Sigmoid colon (tissue), 7 donors: ENCODE measurements around the gene CDH22. TPM values are rescaled to one million over a fixed set of nuclear protein-coding genes. Genes with fewer than 3 reads are reported as not detected.

ENCODE experiments used
- DNase-seq: peaks from one replicate; pipeline ENCODE4 v3.0.0-alpha.2; 2019
- H3K27ac ChIP-seq, 4 donors: fragments of 200-600 bp; sonication (generic); one replicate each; pipeline ENCODE4 v1.5.1; 2016 to 2019; ENCODE audit warnings: mild to moderate bottlenecking in 1 of 4
- H3K27me3 ChIP-seq, 3 donors: fragments of 200-600 bp; sonication (generic); one replicate each; pipeline ENCODE4 v1.5.1; 2019; ENCODE audit warnings: mild to moderate bottlenecking in 1 of 3
- H3K36me3 ChIP-seq, 4 donors: fragments of 200-600 bp; sonication (generic); one replicate each; pipeline ENCODE4 v1.5.1; 2016 to 2019
- H3K4me1 ChIP-seq, 4 donors: fragments of 200-600 bp; sonication (generic); one replicate each; pipeline ENCODE4 v1.5.1; 2017 to 2019
- H3K4me3 ChIP-seq, 4 donors: fragments of 200-600 bp; sonication (generic); one replicate each; pipeline ENCODE4 v1.5.1; 2017 to 2019; ENCODE audit warnings: mild to moderate bottlenecking in 2 of 4, moderate library complexity in 1 of 4
- H3K9me3 ChIP-seq, 4 donors: fragments of 200-600 bp in 3 of 4; sonication (generic) in 3 of 4; one replicate each; pipeline versions ENCODE4 v1.5.1 to v1.6.1; 2013 to 2019
- CTCF ChIP-seq, 4 experiments: fragments of 450-650 bp in 3 of 4; fragments of 200-600 bp in 1 of 4; IDR thresholded peaks; one replicate each; pipeline ENCODE4 v1.5.1; 2016 to 2019; ENCODE audit warnings: antibody characterized with exemption in 4 of 4, mild to moderate bottlenecking in 3 of 4, moderate library complexity in 2 of 4
- EP300 ChIP-seq, 4 donors: sonication (generic); formaldehyde crosslinking; IDR thresholded peaks; one replicate each; pipeline ENCODE4 v1.6.1; 2017; ENCODE audit warnings: antibody characterized with exemption in 4 of 4
- POLR2A ChIP-seq, 2 donors: fragments of 450-650 bp; IDR thresholded peaks; one replicate each; pipeline ENCODE4 v1.6.1; 2016; ENCODE audit warnings: antibody characterized with exemption in 2 of 2, mild to moderate bottlenecking in 2 of 2, moderate library complexity in 2 of 2
- POLR2AphosphoS5 ChIP-seq, 4 donors: sonication (generic); formaldehyde crosslinking; IDR thresholded peaks; one replicate each; pipeline ENCODE4 v1.6.1; 2017; ENCODE audit warnings: antibody characterized with exemption in 4 of 4
- WGBS, 2 donors: extraction: QIAGEN DNeasy Blood & Tissue Kit; methylation state at CpG; one replicate each; pipeline ENCODE4 v1.1.7; 2013; 5-methylcytosine and 5-hydroxymethylcytosine counted together
- intact Hi-C: fragments of 100-400 bp; cut with DNase I; formaldehyde crosslinking; loops from one replicate; pipeline ENCODE4 v1.15.1; 2023
- polyA plus RNA-seq, 3 donors: library from polyadenylated mRNA; stranded (reverse); fragments of 200-250 nt; gene quantifications; one replicate each; pipeline ENCODE4 v1.2.3, GENCODE V29; 2013
- total RNA-seq, 4 donors: library from RNA; depleted of rRNA; stranded (reverse); fragments of >200 nt; gene quantifications; one replicate each; pipeline ENCODE4 v1.1.0, GENCODE V29; 2016
- donor health status: healthy with polysubstance abuse.
- donor health status: Bipolar disorder and iron deficiency.
- donor health status: healthy.

CDH22 gene
- total and polyA plus RNA-seq, 7 donors: 0.06 to 0.55 (median 0.41) TPM; not detected in 4

- intact Hi-C loops: no loop called here
- H3K4me3 ChIP-seq: no peak overlapping the region
- peaks cover 0 to under 1% (median 0%) of the 10 kb centered on the region in 4 donors for H3K9me3 ChIP-seq
- H3K27me3 ChIP-seq: peaks cover 21 to 78% (median 41%) of the 10 kb centered on the region in 3 donors
- H3K27ac ChIP-seq: no peak overlapping the region
- H3K4me1 ChIP-seq: no peaks in the 10 kb centered on the region
- WGBS, 2 donors: 52 to 66% methylated on average over 5 of the region's 5 CpGs
- TF ChIP-seq POLR2A (IDR thresholded peaks at IDR 0.05) (no peak), EP300 (IDR thresholded peaks at IDR 0.05) (no peak), CTCF (IDR thresholded peaks at IDR 0.05) (no peak), POLR2AphosphoS5 (IDR thresholded peaks at IDR 0.05) (no peak)
- H3K36me3 ChIP-seq: no peaks in the 10 kb centered on the region
- no peak for DNase-seq
Measured at GRCh38 chr20:46171909-46172308, 136.4 kb downstream of the CDH22 start.

- Histone ChIP-seq H3K36me3 (no peaks in the 10 kb centered on the region), H3K4me3 (no peak overlapping the region), H3K9me3 (peaks cover 0 to 3% (median 0%) of the 10 kb centered on the region in 4 donors), H3K4me1 (no peaks in the 10 kb centered on the region), H3K27me3 (peaks cover 21 to 78% (median 37%) of the 10 kb centered on the region in 3 donors), H3K27ac (no peak overlapping the region)
- intact Hi-C loops: no loop called here
- DNase-seq: no peak
- TF ChIP-seq EP300 (IDR thresholded peaks at IDR 0.05): no peak
- no peak for TF ChIP-seq POLR2AphosphoS5 (IDR thresholded peaks at IDR 0.05)
- no peak for TF ChIP-seq POLR2A (IDR thresholded peaks at IDR 0.05)
- TF ChIP-seq CTCF (IDR thresholded peaks at IDR 0.05): no peak
- 71 to 75% methylated on average over 2 of the region's 2 CpGs for WGBS, 2 donors
Measured at GRCh38 chr20:46171476-46171875, 136.8 kb downstream of the CDH22 start.

- no peak for DNase-seq
- intact Hi-C loops: no loop called here
- no peak overlapping the region for H3K27ac ChIP-seq
- H3K27me3 ChIP-seq: peaks cover 12 to 74% (median 19%) of the 10 kb centered on the region in 3 donors
- no peak overlapping the region for H3K4me3 ChIP-seq
- 65 to 73% methylated on average over 13 of the region's 13 CpGs for whole genome bisulfite sequencing, 2 donors
- H3K4me1 ChIP-seq: no peaks in the 10 kb centered on the region
- H3K36me3 ChIP-seq: no peaks in the 10 kb centered on the region
- H3K9me3 ChIP-seq: peaks cover 0 to 3% (median 0%) of the 10 kb centered on the region in 4 donors
- TF ChIP-seq CTCF (IDR thresholded peaks at IDR 0.05): no peak
- TF ChIP-seq EP300 (IDR thresholded peaks at IDR 0.05): no peak
- TF ChIP-seq POLR2A (IDR thresholded peaks at IDR 0.05): no peak
- no peak for TF ChIP-seq POLR2AphosphoS5 (IDR thresholded peaks at IDR 0.05)
Measured at GRCh38 chr20:46169245-46170171, 138.8 kb downstream of the CDH22 start.

- intact Hi-C loops: no loop called here
- no peak overlapping the region for H3K27ac ChIP-seq
- no peak overlapping the region for H3K4me3 ChIP-seq
- DNase-seq: no peak
- WGBS, 2 donors: 56 to 64% methylated on average over 8 of the region's 8 CpGs
- peaks cover 0 to 3% (median 0%) of the 10 kb centered on the region in 4 donors for H3K9me3 ChIP-seq
- no peaks in the 10 kb centered on the region for H3K4me1 ChIP-seq
- peaks cover 2 to 65% (median 8%) of the 10 kb centered on the region in 3 donors for H3K27me3 ChIP-seq
- TF ChIP-seq POLR2A (IDR thresholded peaks at IDR 0.05) (no peak), CTCF (IDR thresholded peaks at IDR 0.05) (no peak), EP300 (IDR thresholded peaks at IDR 0.05) (no peak), POLR2AphosphoS5 (IDR thresholded peaks at IDR 0.05) (no peak)
- H3K36me3 ChIP-seq: no peaks in the 10 kb centered on the region
Measured at GRCh38 chr20:46168438-46168837, 139.9 kb downstream of the CDH22 start.
